Lower lobe of right lung (tissue), 2 donors: ENCODE measurements around the gene JAKMIP2. TPM values are rescaled to one million over a fixed set of nuclear protein-coding genes. Genes with fewer than 3 reads are reported as not detected.

Experiments used
- ATAC-seq, 2 donors: fragments of 200-7000 bp; cut with Tn5 transposase; one replicate each; pipeline ENCODE4 v1.9.1; 2020 to 2022; ENCODE audit warnings: mild to moderate bottlenecking in 2 of 2, moderate library complexity in 2 of 2
- DNase-seq: peaks from one replicate; pipeline ENCODE4 v3.0.0-alpha.2; 2020
- H3K27ac ChIP-seq: fragments of 200-600 bp; one replicate; pipeline ENCODE4 v1.8.0; 2022
- H3K27me3 ChIP-seq: fragments of 200-600 bp; one replicate; pipeline ENCODE4 v1.8.0; 2022; ENCODE audit warnings: low read depth
- H3K36me3 ChIP-seq: fragments of 200-600 bp; one replicate; pipeline ENCODE4 v1.8.0; 2022; ENCODE audit warnings: mild to moderate bottlenecking
- H3K4me1 ChIP-seq: fragments of 200-600 bp; one replicate; pipeline ENCODE4 v1.8.0; 2022
- H3K4me3 ChIP-seq: fragments of 200-600 bp; one replicate; pipeline ENCODE4 v1.8.0; 2022; ENCODE audit warnings: mild to moderate bottlenecking
- H3K9me3 ChIP-seq: fragments of 200-600 bp; one replicate; pipeline ENCODE4 v1.8.0; 2022
- CTCF ChIP-seq: fragments of 200-600 bp; IDR thresholded peaks from one replicate; pipeline ENCODE4 v1.8.0; 2022; ENCODE audit warnings: antibody characterized with exemption, mild to moderate bottlenecking
- intact Hi-C: fragments of 100-400 bp; cut with DNase I; formaldehyde crosslinking; loops from one replicate; pipeline ENCODE4 v1.11.0; 2022
- total RNA-seq: library from RNA; stranded (reverse); fragmentation: NEBNext Ultra II Directional; extraction: Animal tissue kit (Norgen Biotek cat#: 25700); gene quantifications from one replicate; pipeline ENCODE4 v1.2.1, GENCODE V29; 2021
- donor health status: DM: no; HTN: yes; CAD: no; lungs with severe emphysema.

The JAKMIP2 gene
- total RNA-seq, 1 donor from 2014 or later = 8.3 TPM

- H3K27ac ChIP-seq = no peak overlapping the region
- peak; percentile 11 to 31 for ATAC-seq
- no peaks in the 10 kb centered on the region for H3K36me3 ChIP-seq
Measured at GRCh38 chr5:147613359-147613758, 169.2 kb downstream of the JAKMIP2 start.

GRCh38 chr5:147611483-147611882 is 171.0 kb downstream of the JAKMIP2 start:
- no peak for TF ChIP-seq CTCF
- H3K27ac ChIP-seq = no peak overlapping the region
- ATAC-seq = no peak
- H3K36me3 ChIP-seq = no peaks in the 10 kb centered on the region
- DNase-seq = no peak
- intact Hi-C loops = no loop called here
- H3K4me3 ChIP-seq = no peak overlapping the region
- no peaks in the 10 kb centered on the region for H3K4me1 ChIP-seq
- H3K9me3 ChIP-seq = no peaks in the 10 kb centered on the region
- no peaks in the 10 kb centered on the region for H3K27me3 ChIP-seq

More at GRCh38 chr5:147613359-147613758, 169.2 kb downstream of the JAKMIP2 start:
- intact Hi-C loops = no loop called here
- H3K9me3 ChIP-seq = no peaks in the 10 kb centered on the region
- no peaks in the 10 kb centered on the region for H3K27me3 ChIP-seq
- TF ChIP-seq CTCF = no peak
- H3K4me1 ChIP-seq = no peaks in the 10 kb centered on the region
- no peak overlapping the region for H3K4me3 ChIP-seq
- no peak for DNase-seq

GRCh38 chr5:147610798-147611197 is 171.7 kb downstream of the JAKMIP2 start:
- DNase-seq = no peak
- Histone ChIP-seq H3K27ac (no peak overlapping the region), H3K9me3 (no peaks in the 10 kb centered on the region), H3K27me3 (no peaks in the 10 kb centered on the region), H3K4me1 (no peaks in the 10 kb centered on the region), H3K4me3 (no peak overlapping the region), H3K36me3 (no peaks in the 10 kb centered on the region)
- intact Hi-C loops = no loop called here
- ATAC-seq = no peak
- TF ChIP-seq CTCF = no peak

GRCh38 chr5:147601652-147602051 is 180.9 kb downstream of the JAKMIP2 start:
- intact Hi-C loops = no loop called here
- ATAC-seq (no peak), DNase-seq (no peak)
- no peaks in the 10 kb centered on the region for H3K27me3 ChIP-seq
- no peaks in the 10 kb centered on the region for H3K9me3 ChIP-seq
- no peak overlapping the region for H3K27ac ChIP-seq
- no peaks in the 10 kb centered on the region for H3K4me1 ChIP-seq
- TF ChIP-seq CTCF = no peak
- no peaks in the 10 kb centered on the region for H3K36me3 ChIP-seq
- H3K4me3 ChIP-seq = no peak overlapping the region

- H3K27ac ChIP-seq = no peak overlapping the region
- H3K4me3 ChIP-seq = no peak overlapping the region
- no peaks in the 10 kb centered on the region for H3K4me1 ChIP-seq
- no peaks in the 10 kb centered on the region for H3K36me3 ChIP-seq
- TF ChIP-seq CTCF = no peak
- DNase-seq (no peak), ATAC-seq (no peak)
- H3K27me3 ChIP-seq = no peaks in the 10 kb centered on the region
- H3K9me3 ChIP-seq = no peaks in the 10 kb centered on the region
- intact Hi-C loops = no loop called here
Measured at GRCh38 chr5:147591120-147591519, 191.4 kb downstream of the JAKMIP2 start.

GRCh38 chr5:147590096-147590495 is 192.4 kb downstream of the JAKMIP2 start:
- H3K27ac ChIP-seq = no peak overlapping the region
- no peak for TF ChIP-seq CTCF
- ATAC-seq = no peak
- H3K9me3 ChIP-seq = no peaks in the 10 kb centered on the region
- H3K4me3 ChIP-seq = no peak overlapping the region
- intact Hi-C loops = no loop called here
- no peaks in the 10 kb centered on the region for H3K4me1 ChIP-seq
- DNase-seq = no peak
- no peaks in the 10 kb centered on the region for H3K36me3 ChIP-seq
- H3K27me3 ChIP-seq = no peaks in the 10 kb centered on the region
